T-helper 2 cell treated with Interferon-gamma antibody and Interleukin-4, amounts not matched to agents 100 ng/mL and 5 ng/mL, for 36 hours (primary cell): ENCODE results near the gene SPOCK2. TPM values are rescaled to one million over a fixed set of nuclear protein-coding genes. Genes with fewer than 3 reads are reported as not detected.

ENCODE experiments used
- intact Hi-C: fragments of 100-400 bp; cut with micrococcal nuclease; formaldehyde crosslinking; loops from one replicate; pipeline ENCODE4 v1.15.1; 2023
- total RNA-seq: library from RNA; stranded (reverse); gene quantifications from 2 replicates; pipeline ENCODE4 v1.2.3, GENCODE V29; 2022

SPOCK2 gene
- total RNA-seq, 1 donor from 2014 or later: 217 TPM

- intact Hi-C loops: no loop called here
Observed at GRCh38 chr10:72092171-72092924, 4.0 kb upstream of the SPOCK2 start.

- intact Hi-C loops: no loop called here
Observed at GRCh38 chr10:72090326-72090725, 2.0 kb upstream of the SPOCK2 start.

DNA sequence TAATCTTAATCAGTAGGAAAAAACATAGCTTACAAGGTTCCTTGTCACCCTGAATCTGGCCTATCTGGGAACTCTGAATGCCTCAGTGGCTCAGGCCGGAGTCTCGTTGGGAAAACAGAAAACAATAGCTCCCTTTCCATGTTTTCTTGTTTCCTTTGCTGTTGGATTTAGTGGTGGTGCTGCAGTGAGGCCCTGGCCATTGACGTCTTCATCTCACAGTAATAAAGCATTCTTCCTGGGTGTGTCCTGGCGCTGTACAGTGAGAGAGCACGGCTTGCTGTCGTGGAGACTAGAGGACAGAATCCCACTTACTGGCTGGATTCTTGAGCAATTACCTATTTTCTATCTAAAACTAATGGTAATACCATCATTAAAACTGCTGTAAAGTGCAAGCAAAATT lies 1.3 kb upstream of the SPOCK2 start:
- intact Hi-C loops: loop anchor here (2.0 to 5.0 kb wide), 3 partner anchors 17 to 1008 kb away; partner anchors contain the start of gene P4HA1

DNA sequence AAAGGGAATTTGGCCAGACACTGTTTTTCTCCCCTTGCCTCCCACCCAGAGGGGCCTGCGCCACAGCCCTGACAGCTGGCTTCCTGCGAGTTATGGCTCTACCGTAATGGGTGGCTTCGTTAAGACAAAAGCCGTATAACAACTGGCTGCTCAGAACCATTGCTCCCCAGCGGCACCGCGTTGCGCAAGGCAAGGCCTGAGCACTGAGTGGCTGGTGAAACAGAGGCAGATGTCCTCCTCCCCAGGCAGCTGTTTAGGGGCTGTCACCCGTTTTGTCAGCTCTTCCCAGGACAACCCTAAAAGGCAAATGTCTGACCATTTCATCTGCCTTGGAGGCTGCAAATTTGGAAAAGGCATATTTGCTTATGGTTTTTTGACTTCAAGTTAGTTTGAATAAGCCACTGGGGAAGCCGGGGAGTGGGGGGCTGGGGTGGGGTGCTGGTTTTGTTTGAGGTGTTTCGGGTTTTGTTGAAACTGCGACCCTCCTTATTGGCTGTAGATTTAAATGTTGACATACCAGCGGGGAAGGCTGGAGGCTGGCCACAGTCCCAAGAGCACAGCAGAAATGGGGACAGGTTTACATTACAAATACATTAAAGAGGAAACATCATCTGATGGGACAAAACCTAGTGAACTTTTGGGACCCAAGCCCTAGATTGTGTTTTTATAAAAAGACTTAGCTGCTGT lies 681 bp upstream of the SPOCK2 start:
- intact Hi-C loops: loop anchor here (2.0 to 5.0 kb wide), 3 partner anchors 18 to 1008 kb away; partner anchors contain the start of gene P4HA1

GRCh38 chr10:72087392-72087968 lies 871 bp downstream of the SPOCK2 start:
- intact Hi-C loops: loop anchor here (1.0 to 5.0 kb wide), 2 partner anchors 248 to 1010 kb away; partner anchors contain the start of gene P4HA1

GRCh38 chr10:72086466-72087391 lies 1.6 kb downstream of the SPOCK2 start:
- intact Hi-C loops: loop anchor here (1.0 to 5.0 kb wide), 2 partner anchors 249 to 1011 kb away; partner anchors contain the start of gene P4HA1

DNA sequence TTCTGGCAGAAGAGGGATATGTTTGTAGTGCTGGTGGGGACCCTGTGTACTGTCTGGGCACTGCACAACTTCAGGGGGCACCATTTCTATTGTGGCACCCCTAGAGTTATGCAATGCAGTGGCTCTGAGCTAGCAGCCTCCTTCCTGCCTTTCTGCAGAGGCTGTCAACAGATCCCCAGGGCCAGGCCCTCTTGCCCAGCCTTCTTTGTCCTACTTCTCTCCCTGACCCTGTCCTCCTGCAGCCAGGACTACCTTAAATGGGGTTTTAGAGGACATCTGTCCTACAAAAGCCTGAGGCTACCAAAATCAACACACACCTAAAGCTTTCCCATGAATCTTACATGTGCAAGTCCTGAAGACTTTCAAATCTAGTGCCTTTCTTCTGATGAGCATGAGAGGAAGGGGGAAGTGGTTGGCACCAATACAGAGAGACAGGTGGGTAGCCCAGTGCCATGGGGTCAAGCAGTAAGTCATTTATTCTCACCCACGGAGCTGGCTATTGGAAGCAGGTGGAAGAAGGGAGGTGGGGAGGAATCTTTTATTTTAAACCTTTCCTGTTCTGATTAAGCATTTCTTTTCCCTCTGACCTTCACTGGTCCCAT lies 2.4 kb downstream of the SPOCK2 start:
- intact Hi-C loops: loop anchor here (5.0 kb wide), 1 partner anchor 1011 kb away; the partner anchor contains the start of gene P4HA1

GRCh38 chr10:72085166-72085565 lies 3.2 kb downstream of the SPOCK2 start:
- intact Hi-C loops: loop anchor here (5.0 kb wide), 1 partner anchor 1012 kb away; the partner anchor contains the start of gene P4HA1

DNA sequence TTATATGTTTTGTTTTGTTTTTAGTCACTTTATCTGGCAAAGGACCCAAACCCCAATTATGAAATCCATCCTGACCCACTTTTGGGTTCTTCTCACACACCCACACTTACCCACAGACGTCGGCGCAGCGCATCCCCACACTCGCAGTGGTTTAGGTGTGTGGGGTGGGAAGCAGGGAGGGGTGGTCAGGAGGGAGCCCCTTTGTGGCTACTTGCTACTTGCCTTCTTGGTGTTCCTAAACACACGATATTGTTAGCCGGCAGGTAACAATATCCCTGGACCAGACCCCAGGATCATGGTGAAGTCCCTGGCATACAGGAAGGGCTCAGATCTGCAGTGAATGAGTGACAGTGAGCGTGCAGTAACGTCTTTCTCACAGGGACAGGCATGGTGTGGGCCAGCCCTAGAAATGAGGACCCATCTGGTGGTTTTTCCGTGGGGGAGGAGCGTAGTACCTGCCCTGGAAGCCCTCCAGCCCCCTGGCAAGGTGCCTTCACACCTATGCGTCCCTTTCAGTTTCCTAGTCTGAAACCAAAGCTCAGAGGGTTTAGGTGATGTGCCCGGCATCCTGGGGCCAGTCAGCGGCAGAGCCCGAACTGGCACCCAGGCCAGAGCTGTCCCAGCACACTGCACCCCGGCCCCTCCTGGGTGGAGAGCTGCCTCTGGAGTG lies 4.4 kb downstream of the SPOCK2 start:
- intact Hi-C loops: no loop called here

GRCh38 chr10:72082856-72083789 lies 5.2 kb downstream of the SPOCK2 start:
- intact Hi-C loops: no loop called here

DNA sequence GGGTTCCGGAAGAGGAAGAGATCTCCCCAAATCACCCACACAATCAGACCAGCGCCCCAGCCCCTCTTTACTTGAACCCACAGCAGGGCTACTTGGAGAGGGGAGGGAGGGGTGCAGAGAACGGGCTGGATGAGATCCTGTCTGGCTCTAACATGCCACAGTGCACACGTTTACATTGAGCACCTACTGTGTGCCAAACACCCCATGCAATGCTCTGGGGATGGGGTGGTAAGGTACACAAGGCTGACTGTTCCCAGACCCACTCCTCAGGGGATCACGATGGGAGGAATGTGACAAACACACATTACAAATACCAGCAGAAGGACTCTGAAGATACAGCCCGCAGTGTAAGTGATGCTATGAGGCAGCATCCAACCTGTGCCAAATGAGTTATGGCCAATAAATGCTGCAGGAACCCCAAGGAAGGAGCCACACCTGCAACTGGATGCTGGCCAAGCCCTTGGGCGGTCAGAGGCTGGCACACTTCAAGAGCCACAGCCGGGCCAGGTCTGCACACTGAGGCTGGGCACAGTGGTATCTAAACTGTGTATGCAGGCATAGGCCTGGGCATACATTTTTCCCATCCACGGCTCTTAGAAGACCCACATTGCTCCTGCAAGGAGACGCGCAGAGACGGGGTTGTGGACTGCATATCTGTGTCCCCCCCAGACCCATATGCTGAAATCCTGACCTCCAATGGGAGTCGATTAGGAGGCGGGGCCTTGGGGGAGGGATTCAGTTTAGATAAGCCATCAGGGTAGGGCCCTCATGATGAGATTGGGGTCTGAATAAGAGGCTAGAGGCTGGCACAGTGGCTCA lies 6.4 kb downstream of the SPOCK2 start:
- intact Hi-C loops: no loop called here

DNA sequence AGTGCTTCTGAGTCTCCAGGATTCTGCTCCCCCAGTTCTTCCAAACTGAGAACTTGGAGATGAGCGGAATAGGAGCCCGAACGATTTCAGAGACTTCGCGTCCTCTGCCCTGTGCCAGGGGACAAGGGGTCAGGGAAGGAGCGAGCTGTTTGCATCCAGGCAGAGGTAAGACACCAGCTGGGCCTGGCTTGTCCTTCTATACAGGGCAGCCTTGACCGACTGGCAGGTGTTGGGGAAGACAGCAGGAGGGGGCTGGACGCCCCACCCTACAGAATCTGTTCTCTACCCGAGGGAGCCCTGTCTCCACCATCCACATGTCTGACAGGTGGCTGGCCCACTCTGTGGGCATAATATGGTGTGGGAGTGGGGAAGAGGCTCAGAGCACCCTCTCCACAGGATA lies 7.1 kb downstream of the SPOCK2 start:
- intact Hi-C loops: no loop called here

- intact Hi-C loops: no loop called here
Observed at GRCh38 chr10:72080042-72080975, 8.0 kb downstream of the SPOCK2 start.

DNA sequence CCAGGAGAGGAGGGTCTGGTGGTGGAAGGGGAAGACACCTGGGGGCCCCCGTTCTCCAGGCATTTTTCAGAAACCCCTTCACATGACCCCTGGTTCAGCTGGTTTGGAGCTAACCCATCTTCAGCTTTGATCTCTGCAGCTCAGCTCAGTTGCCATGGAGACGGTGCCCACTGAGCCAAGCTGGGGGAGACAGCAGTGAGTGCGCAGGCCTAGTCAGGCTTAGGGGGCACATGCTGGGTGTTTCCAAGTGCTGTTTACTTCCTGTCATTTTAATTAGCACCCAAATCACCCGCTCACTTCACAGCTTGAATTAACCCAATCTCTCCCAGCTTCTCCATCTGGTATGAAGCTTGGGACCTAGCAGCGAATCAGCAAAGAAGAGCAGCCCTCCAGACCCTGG lies 9.0 kb downstream of the SPOCK2 start:
- intact Hi-C loops: no loop called here

- intact Hi-C loops: no loop called here
Observed at GRCh38 chr10:72077275-72077990, 10.9 kb downstream of the SPOCK2 start.

- intact Hi-C loops: no loop called here
Observed at GRCh38 chr10:72076756-72077155, 11.6 kb downstream of the SPOCK2 start.
